Measurements from ENCODE around the gene NOL4L.

Gene NOL4L

DNA sequence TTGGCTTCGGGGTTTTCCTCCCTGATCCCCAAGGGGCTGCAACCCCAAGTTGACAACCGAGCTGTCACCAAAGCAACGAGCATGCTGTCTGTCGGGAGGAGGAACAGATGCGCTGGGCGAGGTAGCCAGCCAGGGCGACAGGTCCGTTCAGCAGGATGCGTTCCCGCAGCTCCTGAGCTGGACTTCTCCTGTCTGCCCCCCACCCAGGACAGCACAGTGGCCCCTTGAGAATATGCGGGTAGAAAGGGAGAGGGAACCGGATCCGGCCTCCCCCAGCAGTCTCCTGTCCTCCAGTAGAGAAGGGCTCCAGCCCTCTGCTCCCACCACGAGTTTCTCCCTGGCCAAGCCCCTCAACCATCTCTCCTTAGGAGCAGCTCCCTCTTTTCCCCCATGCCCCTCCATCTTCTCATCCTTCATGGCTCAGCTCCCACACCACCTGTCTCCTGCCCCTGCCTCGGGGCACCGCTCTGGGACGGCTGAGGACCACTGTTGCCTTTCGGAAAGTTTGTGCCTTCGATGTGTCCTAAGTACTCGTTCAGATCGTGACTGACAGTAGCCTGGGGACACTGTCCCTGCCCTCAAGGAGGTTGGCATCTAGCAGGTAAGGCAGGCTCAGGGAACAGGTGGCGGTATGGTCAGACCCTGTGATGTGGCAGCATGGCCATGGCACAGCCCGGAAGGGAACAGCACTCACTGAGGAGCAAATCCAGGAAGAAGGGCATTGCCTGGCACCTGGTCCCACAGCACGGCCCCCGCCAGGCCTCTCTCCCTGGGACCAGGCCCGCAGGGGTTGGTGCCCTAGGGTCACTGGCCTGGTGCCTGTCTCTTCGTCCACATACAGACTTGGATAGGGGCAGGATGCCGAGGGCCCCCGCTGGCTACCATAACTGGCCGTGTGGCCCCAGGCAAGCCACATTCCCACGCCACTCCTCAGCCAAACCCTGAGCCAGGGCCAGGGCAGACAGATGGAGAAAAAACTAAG is 130.7 kb downstream of the NOL4L start:
- DNase-seq, result no peak

DNA sequence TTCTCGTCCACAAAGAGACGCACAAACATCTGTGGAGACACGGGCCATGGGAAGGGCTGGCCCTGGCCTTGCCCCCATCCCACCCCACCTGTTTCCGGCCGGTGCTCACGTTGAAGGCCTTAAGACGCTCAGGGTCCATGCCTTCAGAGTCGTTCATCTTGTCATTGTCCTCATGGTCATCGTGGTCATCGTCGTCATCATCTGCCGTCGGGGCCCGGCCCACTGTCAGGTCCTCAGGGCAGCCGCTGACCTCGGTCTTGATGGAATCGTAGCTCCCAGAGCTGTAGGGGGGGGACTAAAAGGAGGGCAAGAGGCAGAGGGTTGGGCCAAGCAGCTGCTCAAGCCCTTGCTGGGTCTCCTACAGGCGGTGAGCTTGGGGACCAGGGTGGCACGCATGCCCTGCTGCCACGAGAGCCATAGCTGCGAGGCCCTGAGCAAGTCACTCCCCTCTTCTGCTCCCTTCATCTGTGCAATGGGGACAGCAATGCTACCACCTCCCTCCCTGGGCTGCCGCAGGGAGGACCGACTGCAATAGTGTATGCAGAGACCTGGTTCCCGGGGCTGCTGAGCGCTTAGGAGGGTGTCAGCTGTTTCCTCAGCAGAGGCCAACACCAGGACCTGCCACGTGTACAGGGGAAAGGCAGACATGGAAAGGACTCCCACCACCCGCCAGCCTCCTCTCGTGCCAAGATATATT is 131.5 kb downstream of the NOL4L start:
- DNase-seq, result no peak

DNA sequence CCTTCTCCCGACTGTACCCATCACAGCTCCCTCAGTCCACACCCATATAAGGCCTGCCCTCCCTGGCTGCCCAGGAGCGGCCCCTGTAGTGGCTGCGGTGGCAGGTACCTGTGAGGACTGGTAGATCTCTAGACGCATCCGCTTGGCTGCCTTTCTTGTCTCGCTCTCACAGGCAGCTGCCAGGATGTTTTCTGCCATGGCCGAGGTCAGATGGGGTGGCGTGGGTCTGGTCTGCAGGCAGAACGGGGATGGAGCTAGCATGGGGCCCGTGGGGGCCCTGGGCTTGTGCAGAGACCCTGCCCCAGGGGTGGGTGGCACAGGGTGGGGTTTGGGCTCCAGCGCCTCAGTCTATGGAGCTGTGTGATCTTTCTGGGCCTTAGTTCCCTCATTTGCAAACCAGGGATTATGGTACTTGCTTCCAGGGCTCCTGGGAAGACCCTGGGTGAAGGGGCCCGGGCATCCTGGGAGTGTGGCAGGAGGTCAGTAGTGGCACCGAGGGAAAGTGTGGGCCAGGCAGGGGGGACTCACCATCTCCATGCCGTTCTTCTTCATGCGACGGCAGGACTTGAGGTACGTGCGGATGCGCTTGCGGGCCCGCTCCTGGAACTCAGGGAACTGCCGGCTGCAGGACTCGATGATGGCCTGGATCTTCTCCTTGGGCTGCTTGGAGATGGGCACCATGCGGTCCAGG is 132.2 kb downstream of the NOL4L start:
- DNase-seq, result no peak

DNA sequence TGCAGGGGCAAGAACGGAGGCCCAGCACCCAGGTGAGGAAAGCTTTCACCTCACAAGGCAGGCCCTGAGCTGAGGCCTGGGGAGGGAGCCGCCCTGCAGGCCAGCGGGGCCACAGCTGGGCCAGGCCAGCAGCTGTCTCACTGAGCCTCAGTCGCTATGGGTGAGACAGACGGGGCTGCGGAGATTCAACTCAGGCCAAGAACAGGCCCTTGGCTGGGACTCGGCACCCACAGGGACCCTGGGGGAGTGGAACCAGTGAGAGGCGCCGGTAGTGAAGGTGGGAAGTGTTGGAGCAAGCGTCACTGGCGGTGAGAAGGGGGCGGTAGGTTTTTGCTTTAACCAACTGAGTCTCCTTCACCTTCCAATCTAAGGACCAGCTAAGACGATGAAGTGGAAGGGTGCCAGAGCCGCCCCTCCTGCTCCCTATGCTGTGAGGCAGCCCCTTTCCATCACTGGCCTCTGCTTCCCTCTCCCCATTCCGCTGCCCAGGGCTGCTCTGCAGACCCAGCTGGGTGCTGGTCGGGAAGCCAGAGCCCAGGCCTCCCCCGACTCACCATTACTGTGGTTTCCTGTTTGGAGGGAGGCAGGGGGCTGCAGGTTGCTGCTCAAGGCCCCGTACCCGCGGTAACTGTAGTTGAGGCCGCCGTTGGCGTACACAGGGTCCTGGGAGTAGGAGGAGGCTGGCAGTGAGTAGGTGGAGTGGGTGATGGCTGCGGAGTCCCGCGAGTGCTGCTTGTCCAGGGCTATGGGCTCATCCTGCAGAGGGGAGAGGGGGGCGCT is 133.3 kb downstream of the NOL4L start:
- no peak for DNase-seq

DNA sequence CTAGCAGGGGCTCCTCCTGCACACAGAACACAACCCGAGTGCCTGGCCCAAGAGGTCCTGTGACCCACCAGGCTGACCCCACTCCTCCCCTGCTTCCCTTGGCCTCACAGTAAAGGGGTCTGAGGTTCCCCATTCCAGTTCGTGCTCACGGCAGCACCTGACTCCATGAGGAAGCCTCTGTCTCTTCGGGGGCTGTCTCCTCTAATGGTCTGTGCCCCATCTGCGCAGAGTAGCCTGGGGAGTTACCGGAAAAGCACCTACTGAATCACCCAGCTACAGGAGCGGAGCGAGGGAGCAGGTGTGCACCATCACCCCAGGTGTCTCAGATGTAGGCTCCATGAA is 133.8 kb downstream of the NOL4L start:
- no peak for DNase-seq

DNA sequence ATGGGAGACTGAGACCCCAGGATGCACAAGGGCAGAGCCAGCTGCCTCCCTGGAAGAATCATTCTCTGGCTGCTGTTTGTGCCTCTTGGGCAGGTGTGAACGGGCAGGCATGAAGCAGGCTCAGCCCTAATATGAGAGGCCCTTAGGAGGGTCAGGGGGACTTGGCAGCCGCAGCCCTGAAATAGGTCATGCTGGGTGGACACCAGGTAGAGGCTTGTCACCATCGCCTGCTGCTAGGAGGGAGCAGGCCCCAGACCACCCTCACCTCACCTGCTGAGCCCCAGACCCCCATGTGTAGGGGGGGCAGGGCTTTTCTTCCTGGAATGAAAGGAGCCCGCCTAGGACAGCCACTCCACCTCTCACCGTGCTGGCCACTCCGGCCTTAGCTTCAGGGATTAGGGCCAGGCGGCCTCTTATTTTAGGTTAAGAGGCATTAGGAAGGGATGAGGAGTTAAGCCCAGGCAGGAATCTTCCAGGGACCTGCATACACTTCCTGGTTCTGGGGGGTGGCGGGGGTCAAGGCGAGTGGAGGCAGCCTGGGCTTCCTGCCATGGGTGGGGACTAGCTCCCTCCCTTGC is 134.6 kb downstream of the NOL4L start:
- DNase-seq, result no peak

DNA sequence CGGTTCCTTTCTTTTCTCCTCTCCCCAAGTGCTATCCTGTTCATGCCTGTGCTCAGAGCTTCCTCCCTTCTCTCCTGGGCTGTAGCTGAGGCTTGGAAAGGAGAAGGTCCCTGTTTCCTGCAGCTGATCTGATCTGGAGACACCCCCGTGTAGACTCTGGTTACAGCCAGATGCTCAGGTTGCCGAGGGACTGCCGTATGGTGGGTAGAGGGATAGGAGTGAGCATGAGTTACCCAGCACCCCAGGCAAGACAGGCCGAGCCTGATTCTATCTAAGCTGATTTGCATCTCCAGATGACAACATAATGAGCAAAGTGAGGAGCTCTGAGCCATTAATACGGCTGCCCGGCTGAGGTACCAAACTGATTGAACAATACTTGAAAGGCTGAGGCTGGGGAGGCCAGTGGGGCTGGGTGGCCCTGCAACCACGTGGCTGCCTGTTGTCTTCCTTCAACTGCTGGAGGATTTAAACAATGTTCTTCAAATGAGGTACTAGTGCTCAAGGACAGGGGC is 135.2 kb downstream of the NOL4L start:
- DNase-seq, result no peak

DNA sequence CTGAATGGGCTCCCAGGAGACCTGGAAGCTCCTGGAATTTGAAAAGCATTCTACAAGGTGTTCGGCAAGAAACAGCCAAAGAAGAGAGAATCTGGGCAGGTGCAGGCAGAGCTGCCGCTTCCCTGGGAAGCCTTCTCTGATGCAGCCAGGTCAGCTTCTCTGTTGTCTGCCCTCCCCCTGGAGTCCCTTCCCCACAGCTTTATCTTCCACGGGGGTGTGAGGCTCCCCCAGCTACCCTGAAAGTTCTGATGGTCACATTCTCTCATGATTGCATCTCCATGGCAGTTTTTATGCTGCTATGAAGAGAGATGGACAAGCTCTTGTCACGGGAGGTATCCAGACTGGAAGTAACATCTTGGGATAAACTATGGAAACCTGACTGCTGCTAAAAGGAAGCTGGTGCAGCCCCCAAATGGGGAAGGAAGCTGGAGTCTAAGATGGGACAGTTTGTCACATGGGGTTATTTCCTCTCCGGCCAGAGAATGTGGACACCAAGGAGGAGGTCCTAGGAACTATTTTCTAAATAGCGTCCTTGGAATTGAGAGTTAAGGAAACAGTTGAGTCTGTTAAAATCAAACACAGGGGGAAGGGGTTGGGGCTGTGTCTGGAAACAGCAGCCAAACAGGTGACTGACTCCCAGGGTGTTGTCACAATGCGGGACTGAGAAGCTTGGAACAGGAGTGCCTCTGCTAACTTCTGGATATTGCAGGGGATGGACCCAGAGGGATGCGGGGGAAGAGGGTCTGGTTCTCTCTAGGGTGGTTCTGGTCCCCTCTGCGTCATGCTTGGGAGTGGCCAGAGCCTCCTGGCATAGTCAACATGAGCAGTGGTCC is 135.9 kb downstream of the NOL4L start:
- DNase-seq, result no peak

DNA sequence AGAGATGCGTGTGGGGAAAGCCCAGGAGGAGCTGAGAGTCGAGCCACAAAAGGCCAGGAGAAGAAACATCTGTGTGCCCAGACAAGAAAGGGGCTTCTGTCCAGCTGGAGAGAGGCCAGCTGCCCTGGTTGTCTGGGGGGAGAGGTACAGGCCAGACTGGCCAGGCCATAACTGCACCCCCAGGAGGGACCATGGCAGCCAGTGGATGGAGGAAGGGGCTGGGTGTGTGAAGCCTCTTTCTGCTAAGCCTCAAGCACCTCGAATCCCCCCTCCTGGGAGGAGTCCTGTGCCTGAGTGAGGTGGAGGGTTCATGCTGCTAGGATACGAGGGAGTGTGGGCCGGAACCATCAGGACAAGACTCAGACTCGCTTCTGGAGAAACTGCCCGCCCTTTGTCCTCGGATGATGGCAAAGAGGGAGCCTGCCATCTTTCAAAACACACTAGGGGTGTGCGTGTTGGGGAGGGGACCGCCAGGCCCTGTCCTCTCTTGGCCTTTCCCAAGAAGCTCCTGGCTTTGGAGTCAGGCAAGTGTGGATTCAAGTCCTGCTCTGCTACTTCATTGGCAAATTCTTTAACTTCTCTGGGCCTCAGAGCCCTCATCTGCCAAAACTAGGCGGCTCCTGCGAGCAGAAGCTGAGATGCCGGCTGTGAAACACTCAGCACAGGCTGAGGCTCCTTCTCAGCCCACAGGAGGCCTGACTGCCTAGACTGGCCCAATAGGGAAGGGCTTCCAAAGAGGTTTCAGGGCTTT is 136.7 kb downstream of the NOL4L start:
- no peak for DNase-seq

DNA sequence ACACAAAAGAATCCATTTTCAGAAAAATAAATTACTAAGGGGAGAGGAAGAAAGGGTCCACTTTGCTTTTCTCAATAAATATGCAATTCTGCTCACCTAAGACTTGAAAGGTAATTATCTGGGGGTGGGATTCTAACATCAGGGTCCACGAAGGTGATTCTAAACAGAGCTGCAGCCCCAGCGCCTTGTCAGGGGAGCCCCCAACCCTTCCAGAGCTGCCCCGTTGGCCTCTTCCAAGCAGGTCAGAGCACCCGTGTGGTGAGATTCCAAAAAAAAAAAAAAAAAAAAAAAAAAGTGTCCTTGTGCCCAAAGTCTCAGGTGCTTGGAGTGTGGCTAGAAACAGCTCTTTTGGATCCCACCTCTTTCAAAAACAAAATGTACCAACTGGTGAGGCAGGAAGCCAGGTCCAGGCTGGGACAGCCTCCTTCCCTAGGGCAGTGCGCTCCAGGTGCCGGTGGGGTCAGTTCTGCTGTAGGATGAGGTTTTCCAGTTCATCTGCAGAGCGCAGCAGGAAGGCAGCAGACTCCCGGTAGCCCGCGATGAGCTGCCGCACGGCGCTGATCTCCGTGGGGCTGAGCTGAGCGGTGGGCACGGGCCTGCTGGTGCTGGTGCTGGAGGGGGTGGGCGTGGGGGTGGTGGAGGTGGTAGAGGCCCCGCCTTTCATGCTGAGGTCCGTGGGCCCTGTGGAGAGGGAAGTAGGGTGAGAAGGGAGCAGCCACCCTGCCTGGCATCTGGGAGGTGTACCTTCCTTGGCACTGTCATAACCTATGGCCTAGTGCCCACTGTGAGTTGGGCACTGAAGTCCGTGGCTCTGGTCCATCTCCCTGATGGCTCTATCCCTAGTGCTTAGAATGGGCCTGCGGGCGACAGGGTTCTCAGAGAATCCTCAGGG is 137.8 kb downstream of the NOL4L start:
- DNase-seq, result no peak

DNA sequence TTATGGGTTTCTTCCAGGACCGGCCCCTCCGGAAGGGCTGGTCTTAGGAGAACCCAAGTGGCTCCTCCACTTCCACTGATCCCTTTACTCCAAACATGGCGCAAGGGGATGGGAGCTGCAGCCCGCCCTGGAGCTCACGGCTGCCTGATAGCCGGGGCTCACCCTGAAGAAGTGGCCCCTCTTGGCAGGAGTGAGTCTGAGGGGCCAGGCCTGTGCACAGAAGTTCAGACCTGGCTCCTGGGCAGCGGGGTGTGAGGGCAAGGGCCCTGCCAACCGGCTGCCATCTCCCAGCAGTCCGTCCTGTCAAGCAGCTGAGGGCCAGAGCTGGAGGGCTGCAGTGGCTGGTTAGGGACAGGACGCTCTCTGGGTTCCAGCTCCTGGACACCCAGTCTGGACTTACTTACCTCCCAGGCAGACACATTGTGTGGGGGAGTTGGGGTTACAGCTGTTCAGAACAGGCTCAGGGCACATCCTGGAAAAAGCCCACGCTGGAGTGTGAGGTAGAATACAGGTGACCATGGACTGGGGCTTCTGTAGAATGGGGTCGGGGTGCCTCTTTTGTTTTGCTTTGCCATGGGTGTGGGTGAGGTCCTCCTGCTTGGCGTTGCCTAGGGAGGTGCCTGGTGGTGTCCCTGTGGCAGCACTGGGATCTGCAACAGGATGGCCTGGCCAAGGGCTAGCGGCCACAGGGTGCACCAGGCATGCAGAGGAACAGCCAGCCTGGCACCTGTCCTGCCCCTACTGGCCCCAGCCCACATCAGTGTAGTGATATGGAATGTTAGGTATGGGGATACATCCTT is 138.6 kb downstream of the NOL4L start:
- DNase-seq, result no peak

DNA sequence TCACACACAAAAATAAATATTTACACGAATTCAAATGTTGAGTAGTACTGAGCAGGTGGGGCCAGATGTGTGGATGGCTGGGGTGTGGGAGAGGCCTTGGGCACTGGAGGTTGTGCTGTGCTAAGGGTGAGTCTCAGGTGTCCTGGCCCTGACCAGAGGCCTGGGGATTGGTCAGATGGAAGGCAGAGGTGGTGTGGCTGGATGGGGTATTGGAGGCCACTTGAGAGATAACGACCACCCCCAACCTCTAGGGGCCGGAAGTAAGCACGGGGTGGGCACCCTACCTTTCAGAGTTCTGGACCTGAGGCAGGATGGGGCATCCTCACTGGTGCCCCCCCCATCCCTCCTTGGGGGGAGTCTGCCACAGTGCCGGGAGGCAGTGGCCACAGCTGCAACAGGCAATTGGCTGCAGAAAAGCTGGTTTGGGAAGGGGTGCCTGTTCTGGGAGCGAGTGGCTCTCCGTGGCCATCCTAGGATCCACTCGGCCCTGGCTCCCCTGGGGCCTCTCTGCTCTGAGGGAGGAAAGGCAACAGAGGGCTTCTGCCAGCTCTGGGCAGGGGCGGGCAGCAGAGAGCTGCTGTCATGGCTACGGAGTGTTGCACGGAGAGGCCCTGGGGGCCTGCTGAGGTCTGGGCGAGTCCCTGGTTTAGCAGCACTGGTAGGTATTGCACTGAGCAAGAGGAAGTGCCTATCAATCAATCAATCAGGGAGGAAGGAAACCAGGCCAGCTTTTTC is 139.4 kb downstream of the NOL4L start:
- DNase-seq, result no peak

DNA sequence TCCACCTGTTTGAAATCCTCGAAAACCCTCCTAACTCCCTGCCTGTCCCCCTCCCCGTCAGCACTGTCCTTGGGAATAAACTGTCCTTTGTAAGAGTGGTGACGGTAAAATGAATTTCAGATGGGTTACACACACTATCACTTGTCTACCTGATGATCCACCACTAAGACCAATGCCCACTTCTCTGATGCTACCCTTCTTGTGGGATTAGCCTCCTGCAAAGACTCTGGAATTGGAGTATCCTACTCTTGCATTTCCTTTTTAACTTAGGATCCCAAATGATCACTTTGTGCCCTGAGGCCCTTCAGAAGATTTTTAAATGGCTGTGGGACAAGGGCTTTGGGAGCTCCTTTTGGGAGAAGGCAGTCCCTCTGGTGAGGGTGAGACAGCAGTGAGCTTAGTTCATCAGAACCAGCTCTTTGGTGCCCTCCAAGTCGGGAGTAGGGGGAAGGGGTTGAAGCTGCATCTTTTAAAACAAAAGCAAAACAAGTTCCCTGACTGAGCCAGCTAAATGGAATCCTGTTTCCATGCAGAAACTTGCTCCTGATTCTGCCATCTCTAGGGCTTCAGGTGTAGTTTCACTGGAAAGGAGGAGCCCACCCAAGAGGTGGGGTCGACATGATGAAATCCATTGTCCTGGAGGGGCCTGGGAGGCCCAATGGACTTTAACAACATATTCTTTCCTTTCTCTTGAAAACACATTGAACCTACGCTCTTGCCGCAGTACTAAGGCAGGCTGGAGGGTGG is 140.5 kb downstream of the NOL4L start:
- no peak for DNase-seq

DNA sequence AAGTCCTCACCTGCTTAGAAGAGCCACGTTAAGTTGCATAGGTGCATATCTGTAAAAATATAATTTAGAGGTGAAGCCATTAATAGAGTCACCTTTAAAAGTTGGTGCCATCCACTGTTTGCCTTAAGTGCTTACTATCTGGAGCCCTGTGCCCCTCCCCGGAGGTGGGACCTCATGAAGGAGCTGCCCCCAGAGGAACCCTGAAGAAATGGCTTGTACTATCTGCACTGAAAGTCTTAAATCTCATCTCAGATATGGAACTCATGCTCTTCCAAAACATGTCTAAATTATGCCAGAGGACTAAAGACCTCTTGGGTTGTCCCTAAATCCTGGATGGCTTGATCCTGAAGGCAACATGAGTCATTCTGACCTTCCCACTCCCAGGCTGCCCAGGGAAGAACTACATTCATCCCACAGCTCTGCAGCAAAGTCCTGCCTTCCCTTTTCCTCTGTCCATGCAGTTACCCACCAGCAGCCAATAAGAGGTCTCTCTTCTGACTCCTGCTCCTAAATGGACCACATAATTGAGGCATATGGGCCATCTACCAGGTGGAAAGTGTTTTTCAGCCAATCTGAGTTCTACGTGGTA is 141.7 kb downstream of the NOL4L start:
- no peak for DNase-seq

DNA sequence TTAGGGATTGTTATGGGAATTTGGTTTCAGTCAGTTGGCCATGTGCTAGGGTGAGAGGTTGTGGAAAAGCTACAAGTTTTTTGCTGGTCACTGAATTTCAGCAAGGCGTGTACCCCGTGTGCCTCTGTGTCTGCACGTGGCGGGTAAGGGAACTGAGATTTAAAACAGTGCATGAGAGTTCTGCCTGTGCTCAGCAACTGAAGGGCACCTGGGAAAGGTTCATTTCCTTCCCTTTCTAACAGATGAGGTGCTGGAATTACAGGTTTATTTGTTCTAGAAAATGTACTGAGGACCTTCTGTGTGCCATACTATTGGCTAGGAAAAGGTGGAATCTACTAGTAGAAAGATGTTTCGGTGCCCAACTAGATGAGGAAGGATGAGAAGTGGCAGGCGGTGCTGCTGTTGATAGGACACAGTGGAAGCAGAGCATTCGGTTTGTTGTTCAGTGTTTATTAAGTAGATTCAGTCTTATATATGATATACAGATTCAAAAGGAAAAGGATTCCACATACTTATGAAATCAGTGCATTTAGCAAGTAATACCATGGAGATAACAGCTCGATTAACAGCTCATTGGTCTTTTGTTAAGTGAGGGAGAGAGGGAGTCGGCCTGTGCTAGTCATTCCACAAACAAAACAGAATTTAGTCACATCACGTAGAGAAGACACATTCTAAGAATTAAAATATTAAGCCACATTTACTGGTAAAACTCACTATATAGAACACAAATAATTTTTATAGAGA is 142.3 kb downstream of the NOL4L start:
- DNase-seq, result no peak

DNA sequence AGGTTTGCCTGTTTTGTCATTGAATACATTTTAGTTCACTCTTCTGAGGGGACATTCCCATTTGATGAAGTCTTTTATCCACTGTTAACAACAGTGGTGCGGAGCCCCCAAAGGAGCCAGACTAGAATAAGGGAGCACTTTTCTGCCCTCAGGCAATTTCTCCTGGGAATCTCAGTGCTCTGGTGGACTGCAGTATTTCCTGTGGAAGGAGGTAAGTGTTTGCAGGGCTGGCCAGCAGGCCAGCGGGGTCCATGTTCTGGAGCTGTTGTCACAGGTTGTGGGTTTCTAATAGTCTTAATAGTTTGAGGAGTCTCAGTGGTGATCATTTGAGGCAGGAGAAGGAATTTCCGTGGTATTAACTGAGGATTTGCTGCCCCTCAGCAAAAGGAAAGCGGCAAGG is 143.5 kb downstream of the NOL4L start:
- DNase-seq, result no peak
